ENCODE measurements around the gene S100A16.
A peak's percentile ranks its signal among the peaks of the same experiment; 100 is the strongest.
"Not testable (repeated sequence)": the region's sequence is repeated elsewhere in the genome, so short reads cannot be mapped to it uniquely, and the experiment has no call there.

The S100A16 gene

DNA sequence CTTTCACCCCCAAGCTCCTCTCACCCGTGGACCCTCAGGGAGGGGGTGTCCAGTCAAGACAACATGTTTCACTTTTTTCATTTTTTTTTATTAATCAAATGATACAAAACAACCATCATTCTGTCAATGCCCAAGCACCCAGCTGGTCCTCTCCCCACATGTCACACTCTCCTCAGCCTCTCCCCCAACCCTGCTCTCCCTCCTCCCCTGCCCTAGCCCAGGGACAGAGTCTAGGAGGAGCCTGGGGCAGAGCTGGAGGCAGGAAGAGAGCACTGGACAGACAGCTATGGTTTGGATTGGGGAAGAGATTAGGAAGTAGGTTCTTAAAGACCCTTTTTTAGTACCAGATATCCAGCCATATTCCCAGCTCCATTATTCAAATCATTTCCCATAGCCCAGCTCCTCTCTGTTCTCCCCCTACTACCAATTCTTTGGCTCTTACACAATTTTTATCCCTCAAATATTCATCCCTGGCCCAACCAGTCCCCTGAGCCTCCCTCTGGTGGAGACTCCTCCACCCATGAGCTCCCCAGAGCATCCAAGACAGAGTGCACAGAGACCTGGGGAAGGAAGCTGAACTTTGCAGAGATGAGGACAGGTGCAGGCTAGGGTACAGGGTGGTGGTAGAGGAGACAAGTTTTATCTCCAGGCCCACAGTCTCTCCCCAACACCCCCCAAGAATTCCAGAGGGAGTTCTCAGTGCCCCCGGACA lies 1.4 kb upstream of the S100A16 start:
- no peak for DNase-seq

DNA sequence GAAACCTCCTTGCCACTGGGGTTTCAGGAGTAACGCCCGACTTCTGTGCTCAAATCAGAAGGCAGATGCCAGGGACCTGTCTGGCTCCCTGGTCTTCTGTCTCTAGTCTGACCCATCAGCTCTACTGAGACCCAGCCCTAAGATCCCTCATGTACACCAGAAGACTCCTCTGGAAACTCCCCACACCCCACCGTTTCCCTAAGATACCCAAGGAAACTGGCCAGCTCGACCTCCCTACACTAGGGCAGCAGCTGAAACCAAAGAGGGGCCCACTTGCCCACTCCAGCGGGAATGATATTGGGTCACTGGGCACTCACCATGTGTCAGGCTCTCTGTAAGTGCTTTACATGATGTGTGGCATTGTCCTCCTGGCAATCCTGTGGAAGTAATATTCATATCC lies 469 bp upstream of the S100A16 start:
- no peak for DNase-seq

DNA sequence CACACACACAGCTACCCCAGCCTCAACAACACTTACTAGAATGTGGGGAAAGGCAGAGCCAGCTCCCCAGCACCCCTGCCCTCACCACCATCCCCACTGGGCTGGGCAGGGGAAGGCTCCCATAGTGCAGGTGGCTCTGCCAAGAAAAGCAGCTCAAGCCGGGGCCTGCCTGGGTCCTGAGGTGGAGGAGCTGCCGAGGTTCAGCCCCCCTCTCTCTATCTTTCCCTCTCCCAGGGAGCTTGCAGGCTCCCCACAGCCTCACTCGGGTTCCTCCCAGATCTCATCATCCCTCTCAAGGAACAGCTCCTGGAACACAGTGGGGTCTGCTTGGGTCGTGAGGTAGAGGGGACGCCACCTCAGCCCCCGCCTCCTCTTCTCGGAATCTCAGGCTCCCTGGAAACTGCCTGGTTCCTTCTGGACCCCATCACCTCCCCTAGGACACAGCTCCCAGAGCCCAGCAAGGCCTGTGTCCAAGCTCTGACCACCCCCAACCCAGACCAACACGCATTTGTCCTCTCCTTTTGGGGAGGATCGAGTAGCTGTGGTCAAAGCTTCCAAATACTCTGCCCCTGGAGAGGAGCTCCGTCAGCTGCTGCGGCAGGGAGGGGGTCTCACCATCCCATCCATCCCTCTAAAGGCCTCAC lies 704 bp downstream of the S100A16 start:
- no peak for DNase-seq

DNA sequence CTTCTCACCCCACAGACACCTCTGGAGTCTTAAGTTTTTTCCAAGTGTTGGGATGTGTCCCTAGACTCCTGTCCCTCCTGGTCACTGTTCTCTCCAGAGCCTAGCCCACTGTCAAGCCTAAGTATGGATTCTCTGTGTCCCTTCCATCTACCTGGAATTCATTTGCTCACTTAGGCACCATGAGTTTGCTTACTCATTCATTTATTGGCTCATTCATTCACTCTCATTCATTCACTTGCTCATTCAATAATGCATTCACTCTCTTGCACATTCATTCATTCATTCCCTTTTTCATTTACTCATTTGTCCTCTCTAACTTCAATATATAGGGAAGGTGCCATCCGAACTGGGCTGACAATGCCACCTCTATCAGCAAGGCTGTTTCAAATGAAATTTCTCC lies 1.6 kb downstream of the S100A16 start:
- no peak for DNase-seq

DNA sequence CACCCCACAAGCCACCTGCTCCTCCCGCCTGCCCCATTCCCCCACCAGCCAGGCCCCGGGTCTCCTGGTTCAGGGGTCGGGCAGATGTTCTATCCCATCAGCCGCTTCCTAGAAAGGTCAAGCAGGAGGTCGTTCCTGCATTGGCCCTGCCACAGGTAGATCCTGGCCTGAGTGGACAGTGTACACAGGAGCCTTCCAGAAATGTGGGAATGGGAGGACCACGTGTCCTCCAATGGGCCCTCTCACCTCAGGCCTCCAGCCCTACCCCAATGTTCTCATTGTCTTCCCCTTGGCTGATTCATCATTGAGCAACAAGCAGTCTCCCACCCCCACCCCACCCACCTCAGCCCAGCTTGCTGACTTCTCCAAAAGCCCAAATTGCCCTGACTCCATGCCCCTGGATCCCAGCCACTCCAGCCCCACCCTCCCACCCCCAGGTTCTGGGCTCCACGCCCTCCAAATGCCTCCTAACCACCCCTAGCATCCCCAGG lies 2.1 kb downstream of the S100A16 start:
- no peak for DNase-seq

DNA sequence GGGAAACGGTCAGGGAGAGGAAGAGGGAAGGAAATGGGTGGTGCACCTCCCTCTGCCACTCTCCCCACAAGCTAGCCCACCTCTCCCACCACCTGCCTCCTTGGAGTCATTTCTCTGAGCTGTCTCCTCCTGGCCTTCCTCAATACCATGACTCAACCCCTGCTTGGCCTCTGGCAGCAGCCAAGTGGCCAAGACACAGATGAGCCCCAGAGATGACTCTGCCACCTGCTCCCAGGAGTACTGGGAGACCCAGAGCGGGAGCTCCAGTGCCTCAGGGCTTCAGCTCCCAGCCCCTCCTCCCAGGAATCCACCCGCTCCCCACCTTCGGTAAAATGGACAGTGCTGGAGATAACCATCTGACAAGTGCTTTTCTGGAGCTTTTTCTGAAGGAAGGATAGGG lies 2.6 kb downstream of the S100A16 start:
- DNase-seq: no peak

DNA sequence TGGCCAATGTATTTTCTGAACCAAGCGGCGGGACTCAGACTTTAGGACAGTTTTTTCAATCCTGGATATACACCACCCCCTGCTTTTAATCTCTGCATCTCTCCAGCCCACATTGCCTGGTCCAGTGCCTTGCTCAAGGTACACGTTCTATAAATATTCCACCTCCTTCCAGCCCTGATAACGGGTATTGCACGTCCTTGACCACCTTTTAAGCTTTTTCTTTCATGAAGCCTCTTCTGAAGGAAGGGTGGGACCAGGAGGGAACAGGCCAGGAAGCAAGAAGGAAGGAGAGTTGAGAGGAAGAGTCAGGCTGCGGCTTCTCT lies 3.4 kb downstream of the S100A16 start:
- DNase-seq: no peak

DNA sequence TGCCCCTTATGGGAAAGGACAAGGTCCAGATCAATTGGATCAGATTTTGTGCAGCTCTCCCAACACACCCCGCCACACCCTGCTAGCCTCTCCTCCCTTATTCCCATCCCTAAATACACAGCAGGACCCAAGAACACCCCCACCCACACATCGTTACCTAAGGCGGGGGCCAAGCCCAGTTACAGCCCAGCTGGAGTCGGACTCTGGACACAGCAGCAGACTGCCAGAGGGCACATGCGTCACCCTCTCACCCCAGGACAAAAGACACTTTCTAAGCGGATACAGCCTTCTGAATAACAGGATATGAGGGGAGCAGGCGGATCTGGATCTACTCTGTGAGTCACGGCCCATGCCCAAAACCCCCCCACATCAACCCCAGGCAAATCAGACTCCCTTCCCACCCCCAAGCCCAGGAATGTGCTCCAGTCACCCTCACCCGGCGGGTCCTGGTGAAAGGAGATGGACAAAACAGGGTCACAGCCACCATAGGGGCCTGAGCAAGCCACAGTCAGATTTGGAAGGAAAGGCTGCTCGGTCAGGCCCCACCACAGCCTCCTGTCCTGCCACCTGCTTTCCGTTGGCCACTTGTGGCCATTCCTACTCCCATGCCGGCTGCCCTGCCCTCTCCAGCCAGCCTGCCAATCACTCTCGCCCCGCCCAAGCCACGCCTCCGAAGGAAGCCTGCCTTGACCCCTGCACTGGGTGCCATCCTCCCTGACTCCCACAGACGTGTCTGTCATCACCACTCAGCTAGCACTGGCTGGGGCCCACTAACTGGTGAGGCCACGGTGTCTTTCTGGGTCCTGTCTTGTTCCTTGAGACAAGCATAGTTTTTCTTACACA lies 4.0 kb downstream of the S100A16 start:
- DNase-seq: no peak

DNA sequence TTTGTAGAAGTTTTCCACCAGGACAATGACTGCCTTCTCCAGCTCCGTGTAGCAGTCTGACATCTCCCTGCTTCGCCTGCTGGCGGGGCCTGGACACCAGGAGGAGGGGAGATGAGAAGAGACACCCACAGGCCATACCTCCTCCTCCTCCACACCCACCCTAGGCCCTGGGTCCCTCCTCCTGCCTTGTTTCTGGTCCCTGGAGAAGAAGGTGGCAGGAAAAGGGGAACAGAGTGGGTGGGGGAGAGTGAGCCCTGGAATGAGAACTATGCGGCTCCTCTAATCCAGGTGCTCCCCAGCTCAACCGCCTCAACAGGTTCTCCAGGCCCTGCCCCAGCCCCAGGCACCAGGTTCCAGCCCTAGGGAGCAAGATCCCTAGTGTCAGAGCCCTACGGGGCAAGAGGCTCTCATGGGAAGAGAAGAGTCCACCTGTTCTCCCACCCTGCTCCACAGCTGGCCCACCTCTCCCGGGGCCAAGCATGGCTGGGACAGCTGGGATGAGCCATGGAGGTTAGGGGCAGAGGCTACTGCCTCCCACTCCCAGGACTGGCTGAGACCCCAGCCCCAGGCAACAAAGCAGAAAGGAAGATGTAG lies 4.8 kb downstream of the S100A16 start:
- DNase-seq: no peak

DNA sequence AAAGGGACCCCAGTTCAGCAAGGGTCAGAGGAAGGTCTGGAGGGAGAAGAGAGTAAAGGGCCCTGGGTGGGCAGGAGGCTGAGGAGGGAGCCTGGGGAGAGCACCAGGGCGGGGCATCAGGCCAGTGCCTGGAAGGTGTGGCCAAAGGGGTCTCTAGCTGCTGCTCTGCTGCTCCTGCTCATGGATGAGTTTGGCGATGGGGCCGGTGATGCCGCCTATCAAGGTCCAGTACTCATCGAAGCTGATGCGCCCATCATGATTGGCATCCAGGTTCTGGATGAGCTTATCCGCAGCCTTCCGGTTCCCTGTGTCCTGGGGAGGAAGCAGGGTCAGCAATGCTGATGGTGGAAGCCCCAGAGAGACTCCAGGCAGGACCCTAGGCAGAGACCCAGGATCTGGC lies 5.6 kb downstream of the S100A16 start:
- DNase-seq: no peak

DNA sequence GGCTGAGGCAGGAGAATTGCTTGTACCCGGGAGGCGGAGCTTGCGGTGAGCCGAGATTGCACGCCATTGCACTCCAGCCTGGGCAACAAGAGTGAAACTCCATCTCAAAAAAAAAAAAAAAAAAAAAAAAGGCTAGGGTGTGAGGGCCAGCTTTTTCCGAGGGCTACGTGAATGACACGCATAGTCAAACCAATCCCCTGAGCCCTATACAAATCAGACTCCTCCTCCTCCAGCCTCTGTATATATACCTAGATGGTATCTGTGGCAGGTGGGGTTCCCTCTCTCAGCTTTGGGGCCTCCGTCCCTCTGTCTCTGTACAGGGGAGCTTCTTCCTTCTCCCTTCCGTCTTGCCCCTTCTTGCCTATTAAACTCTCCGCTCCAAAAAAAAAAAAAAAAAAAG lies 6.7 kb downstream of the S100A16 start:
- no peak for DNase-seq

DNA sequence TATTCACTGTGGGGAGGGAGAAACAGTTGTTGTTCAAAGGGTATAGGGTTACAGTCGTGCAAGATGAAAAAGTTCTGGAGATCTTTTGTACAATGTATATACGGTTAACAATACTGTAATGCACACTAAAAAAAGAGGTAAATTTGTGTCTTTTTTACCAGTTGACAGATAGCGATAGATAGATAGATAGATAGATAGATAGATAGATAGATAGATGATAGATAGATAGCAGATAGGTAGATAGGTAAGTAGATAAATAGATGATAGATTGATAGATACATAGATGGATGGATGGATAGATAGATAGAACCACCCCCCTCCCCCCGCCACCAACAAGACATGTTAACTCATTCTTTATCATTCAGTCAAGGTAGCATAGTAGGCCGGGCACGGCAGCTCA lies 10.2 kb downstream of the S100A16 start:
- no peak for DNase-seq

DNA sequence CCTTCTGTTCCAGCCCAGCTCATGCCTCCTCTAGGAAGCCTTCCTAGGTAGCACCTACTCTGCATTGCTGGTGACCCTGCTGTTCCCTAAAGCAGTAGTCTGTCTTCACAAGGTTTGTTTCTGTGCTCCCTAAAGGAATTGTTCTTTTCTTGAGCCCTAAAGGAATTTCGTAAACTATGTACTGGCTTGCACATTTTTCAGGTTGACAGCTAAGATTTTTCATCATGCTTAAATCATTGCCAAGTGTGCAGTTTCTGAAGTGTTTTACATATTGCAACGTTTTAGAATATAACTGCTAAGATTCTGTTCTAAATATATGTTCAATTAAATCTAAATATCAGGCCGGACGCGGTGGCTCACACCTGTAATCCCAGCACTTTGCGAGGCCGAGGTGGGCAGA lies 13.1 kb downstream of the S100A16 start:
- DNase-seq: no peak

DNA sequence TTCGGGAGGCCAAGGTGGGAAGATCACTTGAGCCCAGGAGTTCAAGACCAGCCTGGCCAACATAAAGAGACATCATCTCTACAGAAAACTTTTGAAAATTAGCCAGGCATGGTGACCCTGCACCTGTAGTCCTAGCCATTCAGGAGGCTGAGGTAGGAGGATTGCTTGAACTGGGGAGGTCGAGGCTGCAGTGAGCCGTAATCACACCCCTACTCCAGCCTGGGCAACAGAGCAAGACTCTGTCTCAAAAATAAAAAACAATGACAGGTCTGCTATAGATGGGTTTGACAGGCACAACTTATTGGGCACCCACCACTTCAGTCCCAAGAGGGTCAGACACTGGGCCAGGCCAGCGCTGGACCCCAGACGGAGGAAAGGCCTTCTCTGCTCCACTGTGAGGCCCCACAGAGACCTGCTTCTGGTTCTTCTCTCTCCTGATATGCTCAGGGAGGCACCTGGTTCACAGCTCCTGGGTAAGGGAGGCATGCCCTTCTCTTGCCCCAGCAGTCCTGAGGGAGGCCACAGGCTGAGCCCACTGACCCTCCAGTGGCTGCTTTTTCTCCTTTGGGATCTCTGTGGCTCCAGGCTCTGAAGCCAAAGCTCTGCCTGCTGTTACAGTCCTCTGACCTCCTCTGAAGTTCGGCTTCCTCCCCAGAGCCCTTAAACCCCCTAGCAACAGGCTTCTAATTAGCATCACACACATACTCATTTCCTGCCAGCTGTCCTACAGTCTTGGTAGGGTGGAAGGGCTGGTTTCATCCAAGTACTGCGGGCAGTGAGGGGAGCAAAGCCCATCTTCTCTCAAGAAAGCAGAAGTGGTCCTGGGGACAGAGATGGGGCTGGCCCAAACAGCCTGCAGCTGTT lies 14.4 kb downstream of the S100A16 start:
- peak; percentile 90 for DNase-seq

DNA sequence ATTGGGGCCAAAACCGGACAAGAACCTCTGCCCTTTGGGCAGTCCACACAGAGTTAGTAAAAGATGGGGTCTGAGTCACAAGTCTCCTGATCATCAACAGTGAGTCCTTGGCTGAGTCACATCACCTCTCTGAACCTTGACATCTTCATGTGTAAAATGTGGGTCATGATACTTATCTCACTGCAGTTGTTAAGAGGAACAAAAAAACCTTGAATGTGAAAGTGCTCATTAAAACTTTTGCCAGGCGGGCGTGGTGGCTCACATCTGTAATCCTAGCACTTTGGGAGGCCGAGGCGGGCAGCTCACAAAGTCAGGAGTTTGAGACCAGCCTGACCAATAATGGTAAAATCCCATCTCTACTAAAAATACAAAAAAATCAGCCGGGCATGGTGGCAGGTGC lies 15.7 kb downstream of the S100A16 start:
- DNase-seq: no peak

DNA sequence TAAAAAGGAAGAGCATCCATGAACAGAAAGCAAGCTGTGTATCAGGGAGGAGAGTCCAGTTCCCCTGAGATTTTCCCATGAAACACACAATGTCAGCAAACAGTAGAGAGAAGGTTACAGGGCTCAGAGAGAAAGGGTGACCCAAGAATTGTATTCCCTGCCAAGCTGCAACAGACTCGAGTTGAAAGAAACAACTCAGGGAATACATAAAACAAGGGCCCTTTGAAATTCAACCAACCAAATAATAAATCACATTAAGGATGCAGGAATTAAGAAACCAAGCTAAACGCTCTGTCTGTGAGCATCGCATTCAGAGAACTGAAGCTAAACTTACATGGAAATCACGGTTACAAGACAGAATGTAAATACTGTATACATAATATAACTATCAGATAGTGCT lies 20.2 kb downstream of the S100A16 start:
- DNase-seq: no peak

DNA sequence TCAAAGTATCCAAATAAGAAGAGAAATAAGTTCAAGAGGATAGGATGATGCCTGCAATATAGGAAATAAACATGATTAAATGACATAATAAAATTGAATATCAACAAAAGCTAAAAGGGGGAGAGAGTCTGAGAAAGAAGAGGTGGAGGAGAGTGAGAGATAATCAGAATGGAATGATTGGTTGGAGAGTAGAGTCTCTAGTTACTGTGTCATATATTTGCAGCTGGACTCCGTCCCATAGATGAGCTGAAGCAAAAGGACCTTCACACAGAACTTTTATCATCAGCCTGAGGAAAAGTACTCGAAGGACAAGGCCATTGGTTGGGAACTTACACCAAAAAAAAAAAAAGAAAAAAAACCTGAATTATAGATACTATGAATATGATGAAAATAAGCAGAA lies 24.5 kb downstream of the S100A16 start:
- no peak for DNase-seq

DNA sequence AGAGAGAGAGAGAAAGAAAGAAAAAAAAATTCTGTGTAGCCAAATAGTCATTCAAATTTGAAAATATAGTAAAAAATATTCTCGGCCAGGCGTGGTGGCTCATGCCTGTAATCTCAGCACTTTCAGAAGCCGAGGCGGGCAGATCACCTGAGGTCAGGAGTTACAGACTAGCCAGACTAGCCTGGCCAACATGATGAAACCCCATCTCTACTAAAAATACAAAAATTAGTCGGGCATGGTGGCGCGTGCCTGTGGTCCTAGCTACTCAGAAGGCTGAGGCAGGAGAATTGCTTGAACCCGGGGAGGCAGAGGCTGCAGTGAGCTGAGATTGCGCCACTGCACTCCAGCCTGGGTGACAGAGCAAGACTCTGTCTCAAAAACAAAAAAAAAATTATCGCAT lies 24.9 kb downstream of the S100A16 start:
- DNase-seq: not testable (repeated sequence)

DNA sequence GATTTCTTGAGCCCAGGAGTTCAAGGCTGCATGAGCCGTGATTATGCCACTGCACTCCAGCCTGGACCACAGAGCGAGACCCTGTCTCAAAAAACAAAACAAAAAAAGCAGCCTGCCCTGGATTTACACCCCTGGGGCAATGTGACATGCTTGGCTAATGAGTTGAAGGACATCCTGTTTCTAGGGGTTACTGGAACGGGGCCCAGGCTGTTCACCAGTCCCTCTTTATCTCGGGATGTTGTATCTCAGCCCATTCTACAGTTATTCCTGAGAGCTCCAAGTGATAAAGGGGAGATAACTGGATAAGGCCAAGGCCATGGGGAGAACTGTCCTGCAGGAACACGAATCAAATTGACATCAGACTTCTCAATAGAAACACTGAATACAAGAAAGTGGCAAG lies 25.6 kb downstream of the S100A16 start:
- no peak for DNase-seq

DNA sequence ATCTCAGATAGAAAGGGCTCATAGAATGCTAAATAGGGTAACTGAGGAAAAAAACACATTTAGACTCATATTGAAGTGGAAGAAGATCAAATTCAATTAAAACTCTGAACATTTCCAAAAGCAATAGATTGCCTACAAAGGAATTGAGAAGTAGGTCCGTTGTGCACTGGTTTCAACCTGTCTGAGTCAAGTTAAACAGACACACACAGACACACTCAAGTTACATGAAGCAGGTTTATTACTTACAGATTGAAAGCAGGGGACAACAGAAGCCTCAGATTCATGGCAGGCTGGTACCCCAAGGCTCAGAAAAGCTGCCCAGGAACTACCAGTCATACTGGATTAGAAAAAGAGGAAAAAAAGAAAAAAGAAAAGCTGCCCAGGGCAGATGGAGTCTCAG lies 26.6 kb downstream of the S100A16 start:
- peak; percentile 38 for DNase-seq

DNA sequence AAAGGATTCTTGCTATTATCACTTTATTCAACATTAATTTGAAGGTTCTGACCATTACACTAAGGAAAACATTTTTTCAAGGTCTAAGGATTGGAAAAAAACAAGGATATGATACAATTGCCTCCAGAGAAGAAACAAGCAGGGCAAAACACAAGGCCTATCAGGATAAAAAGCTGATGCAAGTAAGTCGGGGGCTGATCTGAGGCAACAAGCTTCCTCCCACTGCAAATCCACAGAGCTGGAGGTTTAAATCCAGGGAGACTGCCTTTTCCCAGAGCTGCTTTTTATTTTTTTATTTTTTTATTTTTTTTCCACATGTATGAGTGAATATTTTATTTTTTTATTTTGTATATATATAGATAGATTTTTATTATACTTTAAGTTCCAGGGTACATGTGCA lies 27.9 kb downstream of the S100A16 start:
- DNase-seq: peak; percentile 74

DNA sequence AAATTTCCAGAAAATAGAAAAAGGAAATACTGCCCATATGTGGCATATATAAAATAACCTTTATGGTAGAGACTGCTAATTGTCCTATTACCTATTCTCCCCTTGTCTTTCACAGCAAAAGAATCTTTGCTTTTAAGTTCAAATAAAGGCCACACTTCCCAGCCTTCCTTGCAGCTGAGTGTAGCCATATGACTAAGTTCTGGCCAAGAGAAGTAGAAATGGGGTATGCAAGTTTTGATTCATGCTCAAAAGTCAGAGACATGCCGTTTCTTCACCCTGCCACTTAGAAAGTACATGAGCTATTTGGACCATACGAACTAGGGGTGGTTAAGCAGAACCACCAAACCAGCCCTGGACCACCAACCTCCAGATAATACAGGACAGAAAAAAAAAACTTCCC lies 29.0 kb downstream of the S100A16 start:
- peak; percentile 42 for DNase-seq

DNA sequence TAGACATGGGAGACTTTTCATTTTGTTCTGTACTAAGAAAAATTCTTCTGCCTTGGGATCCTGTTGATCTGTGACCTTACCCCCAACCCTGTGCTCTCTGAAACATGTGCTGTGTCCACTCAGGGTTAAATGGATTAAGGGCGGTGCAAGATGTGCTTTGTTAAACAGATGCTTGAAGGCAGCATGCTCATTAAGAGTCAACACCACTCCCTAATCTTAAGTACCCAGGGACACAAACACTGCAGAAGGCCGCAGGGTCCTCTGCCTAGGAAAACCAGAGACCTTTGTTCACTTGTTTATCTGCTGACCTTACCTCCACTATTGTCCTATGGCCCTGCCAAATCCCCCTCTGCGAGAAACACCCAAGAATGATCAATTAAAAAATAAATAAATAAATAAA lies 29.4 kb downstream of the S100A16 start:
- DNase-seq: peak; percentile 59
